HepG2 (cell line): ENCODE results near the gene TMX3. TPM values are rescaled to one million over a fixed set of nuclear protein-coding genes. Genes with fewer than 3 reads are reported as not detected.

Experiments
- DNMT1 ChIP-seq: sonication (generic); formaldehyde crosslinking; IDR thresholded peaks from 2 replicates; pipeline ENCODE4 v1.5.1; 2020; ENCODE audit warnings: mild to moderate bottlenecking, missing genetic modification reagents
- GATA4 ChIP-seq: sonication (generic); IDR thresholded peaks from 2 replicates; pipeline ENCODE4 v1.6.1; 2016; ENCODE audit warnings: antibody characterized with exemption, low read depth, borderline replicate concordance
- MXI1 ChIP-seq: IDR thresholded peaks from 3 replicates; pipeline ENCODE4 v1.6.1; 2012; ENCODE audit warnings: low read depth, low read length, inconsistent platforms, borderline replicate concordance
- MYC ChIP-seq: sonication (generic); formaldehyde crosslinking; IDR thresholded peaks from 2 replicates; pipeline ENCODE4 v1.9.0; 2021; ENCODE audit warnings: missing genetic modification reagents, borderline replicate concordance
- NFATC3 ChIP-seq: sonication (generic); formaldehyde crosslinking; IDR thresholded peaks from 2 replicates; pipeline ENCODE4 v1.5.1; 2020; ENCODE audit warnings: mild to moderate bottlenecking, missing genetic modification reagents
- PHF8 ChIP-seq: sonication (generic); formaldehyde crosslinking; IDR thresholded peaks from 2 replicates; pipeline ENCODE4 v1.5.0; 2020; ENCODE audit warnings: missing genetic modification reagents
- PTBP1 ChIP-seq: fragments of 200-400 bp; formaldehyde crosslinking; IDR thresholded peaks from 2 replicates; pipeline ENCODE4 v1.6.1; 2018; ENCODE audit warnings: low read length, low read depth; ENCODE audit not compliant: poor library complexity, severe bottlenecking
- SRSF1 ChIP-seq: fragments of 200-400 bp; formaldehyde crosslinking; optimal IDR thresholded peaks from 2 replicates; pipeline ENCODE3; 2017; ENCODE audit warnings: mild to moderate bottlenecking, low read depth, low read length, moderate library complexity
- ZNF205 ChIP-seq: IDR thresholded peaks from 2 replicates; pipeline ENCODE4 v1.6.1; 2018; ENCODE audit warnings: missing biosample characterization, missing genetic modification reagents
- ZNF460 ChIP-seq: sonication (generic); formaldehyde crosslinking; IDR thresholded peaks from 2 replicates; pipeline ENCODE4 v1.5.1; 2020; ENCODE audit warnings: missing genetic modification reagents, mild to moderate bottlenecking, borderline replicate concordance
- polyA plus RNA-seq, 8 experiments: library from polyadenylated mRNA; depleted of rRNA in 3 of 8; stranded (reverse) in 7 of 8; unstranded in 1 of 8; fragments of >200 nt; fragmentation: Illumina TruSeq in 4 of 8; extraction: Trizol in 4 of 8; gene quantifications; 2 replicates each; pipeline versions ENCODE4 v1.2.1 to v1.2.3, GENCODE V29; 2011 to 2016; ENCODE audit warnings: low read depth in 4 of 8, missing spikeins in 1 of 8, mixed read lengths in 1 of 8; ENCODE audit not compliant: insufficient read depth in 1 of 8
- total RNA-seq, 5 experiments: library from RNA; depleted of rRNA; stranded (reverse); fragments of >200 nt; fragmentation: Illumina TruSeq; extraction: Trizol; gene quantifications; 2 replicates each; pipeline ENCODE4 v1.2.3, GENCODE V29; 2016; ENCODE audit warnings: low read depth in 1 of 5
- TF ChIP-seq, protein P1 (sequence below): sonication (generic); formaldehyde crosslinking; IDR thresholded peaks from 2 replicates; pipeline ENCODE4 v1.4.0; 2020; ENCODE audit warnings: missing genetic modification reagents
- TF ChIP-seq, protein P2 (sequence below): fragments of 450-650 bp; IDR thresholded peaks from 2 replicates; pipeline ENCODE4 v1.6.1; 2017
- TF ChIP-seq, protein P3 (sequence below): sonication (generic); formaldehyde crosslinking; IDR thresholded peaks from 2 replicates; pipeline ENCODE4 v1.5.0; 2020; ENCODE audit warnings: mild to moderate bottlenecking, missing genetic modification reagents, borderline replicate concordance
- TF ChIP-seq, protein P4 (sequence below): sonication (generic); formaldehyde crosslinking; IDR thresholded peaks from 2 replicates; pipeline ENCODE4 v1.4.0; 2020; ENCODE audit warnings: missing genetic modification reagents, borderline replicate concordance
- TF ChIP-seq, protein P5 (sequence below): sonication (generic); formaldehyde crosslinking; IDR thresholded peaks from 2 replicates; pipeline ENCODE4 v1.5.0; 2020; ENCODE audit warnings: missing genetic modification reagents, mild to moderate bottlenecking, borderline replicate concordance

TMX3 gene
- total and polyA plus RNA-seq, 2 of the 13 experiments (the other 11 are each of a cell fraction or from before 2014, with no cell fraction given) = 12.9 to 25.0 TPM

DNA sequence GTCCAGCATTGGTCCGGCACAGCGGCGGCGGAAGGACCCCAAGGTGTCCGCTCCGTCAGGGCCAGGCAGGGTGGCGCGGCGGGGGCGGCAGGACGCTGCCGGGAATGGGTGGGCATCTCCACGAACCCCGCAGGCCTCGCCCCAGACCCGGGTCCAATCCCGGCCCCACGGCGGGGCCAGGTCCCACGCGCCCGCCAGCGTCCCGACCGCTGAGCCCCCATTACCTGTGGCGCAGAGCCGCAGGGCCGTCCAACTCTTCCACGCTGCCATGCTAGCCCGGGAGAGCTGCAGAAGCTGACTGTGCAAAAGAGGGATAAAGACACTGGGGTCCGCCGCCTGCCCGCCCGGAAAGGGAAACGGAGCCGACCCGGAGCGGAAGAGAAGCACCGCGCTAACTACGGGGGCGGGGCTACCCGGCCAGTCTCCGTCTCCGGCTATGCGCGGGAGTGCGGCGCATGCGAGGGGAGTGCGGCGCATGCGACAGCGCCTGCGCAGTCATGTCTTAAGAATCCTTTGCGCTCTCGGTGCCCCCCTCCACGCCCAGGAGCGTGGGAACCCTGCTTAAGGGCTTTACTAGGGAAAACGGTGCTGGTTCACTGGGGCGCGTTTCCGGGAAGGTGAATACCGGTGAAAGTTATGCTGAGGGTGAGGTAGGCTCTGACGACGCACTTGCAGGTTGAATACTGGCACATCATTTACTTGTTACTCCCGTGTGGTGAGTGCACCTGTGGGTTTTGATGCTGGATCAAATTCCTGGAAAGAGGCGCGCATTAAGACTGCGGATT, at the start of gene TMX3 (continued):
- peak; percentile 80 for TF ChIP-seq MYC (CRISPR knock-in tag)
- peak; percentile 97 for TF ChIP-seq PHF8 (CRISPR knock-in tag)
- TF ChIP-seq ZNF205 = peak; percentile 85
- no peak for TF ChIP-seq PTBP1
- TF ChIP-seq ZNF460 (CRISPR knock-in tag) = no peak
- TF ChIP-seq, protein P1, sequence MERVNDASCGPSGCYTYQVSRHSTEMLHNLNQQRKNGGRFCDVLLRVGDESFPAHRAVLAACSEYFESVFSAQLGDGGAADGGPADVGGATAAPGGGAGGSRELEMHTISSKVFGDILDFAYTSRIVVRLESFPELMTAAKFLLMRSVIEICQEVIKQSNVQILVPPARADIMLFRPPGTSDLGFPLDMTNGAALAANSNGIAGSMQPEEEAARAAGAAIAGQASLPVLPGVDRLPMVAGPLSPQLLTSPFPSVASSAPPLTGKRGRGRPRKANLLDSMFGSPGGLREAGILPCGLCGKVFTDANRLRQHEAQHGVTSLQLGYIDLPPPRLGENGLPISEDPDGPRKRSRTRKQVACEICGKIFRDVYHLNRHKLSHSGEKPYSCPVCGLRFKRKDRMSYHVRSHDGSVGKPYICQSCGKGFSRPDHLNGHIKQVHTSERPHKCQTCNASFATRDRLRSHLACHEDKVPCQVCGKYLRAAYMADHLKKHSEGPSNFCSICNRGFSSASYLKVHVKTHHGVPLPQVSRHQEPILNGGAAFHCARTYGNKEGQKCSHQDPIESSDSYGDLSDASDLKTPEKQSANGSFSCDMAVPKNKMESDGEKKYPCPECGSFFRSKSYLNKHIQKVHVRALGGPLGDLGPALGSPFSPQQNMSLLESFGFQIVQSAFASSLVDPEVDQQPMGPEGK = peak; percentile 62
- TF ChIP-seq, protein P2, sequence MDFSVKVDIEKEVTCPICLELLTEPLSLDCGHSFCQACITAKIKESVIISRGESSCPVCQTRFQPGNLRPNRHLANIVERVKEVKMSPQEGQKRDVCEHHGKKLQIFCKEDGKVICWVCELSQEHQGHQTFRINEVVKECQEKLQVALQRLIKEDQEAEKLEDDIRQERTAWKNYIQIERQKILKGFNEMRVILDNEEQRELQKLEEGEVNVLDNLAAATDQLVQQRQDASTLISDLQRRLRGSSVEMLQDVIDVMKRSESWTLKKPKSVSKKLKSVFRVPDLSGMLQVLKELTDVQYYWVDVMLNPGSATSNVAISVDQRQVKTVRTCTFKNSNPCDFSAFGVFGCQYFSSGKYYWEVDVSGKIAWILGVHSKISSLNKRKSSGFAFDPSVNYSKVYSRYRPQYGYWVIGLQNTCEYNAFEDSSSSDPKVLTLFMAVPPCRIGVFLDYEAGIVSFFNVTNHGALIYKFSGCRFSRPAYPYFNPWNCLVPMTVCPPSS = no peak
- peak; percentile 97; the same call in 1 of the 2 replicates for TF ChIP-seq NFATC3 (CRISPR knock-in tag)
- peak; percentile 57 for TF ChIP-seq SRSF1
- TF ChIP-seq, protein P3, sequence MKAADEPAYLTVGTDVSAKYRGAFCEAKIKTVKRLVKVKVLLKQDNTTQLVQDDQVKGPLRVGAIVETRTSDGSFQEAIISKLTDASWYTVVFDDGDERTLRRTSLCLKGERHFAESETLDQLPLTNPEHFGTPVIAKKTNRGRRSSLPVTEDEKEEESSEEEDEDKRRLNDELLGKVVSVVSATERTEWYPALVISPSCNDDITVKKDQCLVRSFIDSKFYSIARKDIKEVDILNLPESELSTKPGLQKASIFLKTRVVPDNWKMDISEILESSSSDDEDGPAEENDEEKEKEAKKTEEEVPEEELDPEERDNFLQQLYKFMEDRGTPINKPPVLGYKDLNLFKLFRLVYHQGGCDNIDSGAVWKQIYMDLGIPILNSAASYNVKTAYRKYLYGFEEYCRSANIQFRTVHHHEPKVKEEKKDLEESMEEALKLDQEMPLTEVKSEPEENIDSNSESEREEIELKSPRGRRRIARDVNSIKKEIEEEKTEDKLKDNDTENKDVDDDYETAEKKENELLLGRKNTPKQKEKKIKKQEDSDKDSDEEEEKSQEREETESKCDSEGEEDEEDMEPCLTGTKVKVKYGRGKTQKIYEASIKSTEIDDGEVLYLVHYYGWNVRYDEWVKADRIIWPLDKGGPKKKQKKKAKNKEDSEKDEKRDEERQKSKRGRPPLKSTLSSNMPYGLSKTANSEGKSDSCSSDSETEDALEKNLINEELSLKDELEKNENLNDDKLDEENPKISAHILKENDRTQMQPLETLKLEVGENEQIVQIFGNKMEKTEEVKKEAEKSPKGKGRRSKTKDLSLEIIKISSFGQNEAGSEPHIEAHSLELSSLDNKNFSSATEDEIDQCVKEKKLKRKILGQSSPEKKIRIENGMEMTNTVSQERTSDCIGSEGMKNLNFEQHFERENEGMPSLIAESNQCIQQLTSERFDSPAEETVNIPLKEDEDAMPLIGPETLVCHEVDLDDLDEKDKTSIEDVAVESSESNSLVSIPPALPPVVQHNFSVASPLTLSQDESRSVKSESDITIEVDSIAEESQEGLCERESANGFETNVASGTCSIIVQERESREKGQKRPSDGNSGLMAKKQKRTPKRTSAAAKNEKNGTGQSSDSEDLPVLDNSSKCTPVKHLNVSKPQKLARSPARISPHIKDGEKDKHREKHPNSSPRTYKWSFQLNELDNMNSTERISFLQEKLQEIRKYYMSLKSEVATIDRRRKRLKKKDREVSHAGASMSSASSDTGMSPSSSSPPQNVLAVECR = peak; percentile 93
- TF ChIP-seq, protein P4, sequence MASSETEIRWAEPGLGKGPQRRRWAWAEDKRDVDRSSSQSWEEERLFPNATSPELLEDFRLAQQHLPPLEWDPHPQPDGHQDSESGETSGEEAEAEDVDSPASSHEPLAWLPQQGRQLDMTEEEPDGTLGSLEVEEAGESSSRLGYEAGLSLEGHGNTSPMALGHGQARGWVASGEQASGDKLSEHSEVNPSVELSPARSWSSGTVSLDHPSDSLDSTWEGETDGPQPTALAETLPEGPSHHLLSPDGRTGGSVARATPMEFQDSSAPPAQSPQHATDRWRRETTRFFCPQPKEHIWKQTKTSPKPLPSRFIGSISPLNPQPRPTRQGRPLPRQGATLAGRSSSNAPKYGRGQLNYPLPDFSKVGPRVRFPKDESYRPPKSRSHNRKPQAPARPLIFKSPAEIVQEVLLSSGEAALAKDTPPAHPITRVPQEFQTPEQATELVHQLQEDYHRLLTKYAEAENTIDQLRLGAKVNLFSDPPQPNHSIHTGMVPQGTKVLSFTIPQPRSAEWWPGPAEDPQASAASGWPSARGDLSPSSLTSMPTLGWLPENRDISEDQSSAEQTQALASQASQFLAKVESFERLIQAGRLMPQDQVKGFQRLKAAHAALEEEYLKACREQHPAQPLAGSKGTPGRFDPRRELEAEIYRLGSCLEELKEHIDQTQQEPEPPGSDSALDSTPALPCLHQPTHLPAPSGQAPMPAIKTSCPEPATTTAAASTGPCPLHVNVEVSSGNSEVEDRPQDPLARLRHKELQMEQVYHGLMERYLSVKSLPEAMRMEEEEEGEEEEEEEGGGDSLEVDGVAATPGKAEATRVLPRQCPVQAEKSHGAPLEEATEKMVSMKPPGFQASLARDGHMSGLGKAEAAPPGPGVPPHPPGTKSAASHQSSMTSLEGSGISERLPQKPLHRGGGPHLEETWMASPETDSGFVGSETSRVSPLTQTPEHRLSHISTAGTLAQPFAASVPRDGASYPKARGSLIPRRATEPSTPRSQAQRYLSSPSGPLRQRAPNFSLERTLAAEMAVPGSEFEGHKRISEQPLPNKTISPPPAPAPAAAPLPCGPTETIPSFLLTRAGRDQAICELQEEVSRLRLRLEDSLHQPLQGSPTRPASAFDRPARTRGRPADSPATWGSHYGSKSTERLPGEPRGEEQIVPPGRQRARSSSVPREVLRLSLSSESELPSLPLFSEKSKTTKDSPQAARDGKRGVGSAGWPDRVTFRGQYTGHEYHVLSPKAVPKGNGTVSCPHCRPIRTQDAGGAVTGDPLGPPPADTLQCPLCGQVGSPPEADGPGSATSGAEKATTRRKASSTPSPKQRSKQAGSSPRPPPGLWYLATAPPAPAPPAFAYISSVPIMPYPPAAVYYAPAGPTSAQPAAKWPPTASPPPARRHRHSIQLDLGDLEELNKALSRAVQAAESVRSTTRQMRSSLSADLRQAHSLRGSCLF (CRISPR knock-in tag) = peak; percentile 62; the same call in 1 of the 2 replicates
- TF ChIP-seq MXI1 = peak; percentile 80; the same call in 2 of the 3 replicates
- no peak for TF ChIP-seq GATA4
- peak; percentile 45; the same call in 1 of the 2 replicates for TF ChIP-seq DNMT1 (CRISPR knock-in tag)
- TF ChIP-seq, protein P5, sequence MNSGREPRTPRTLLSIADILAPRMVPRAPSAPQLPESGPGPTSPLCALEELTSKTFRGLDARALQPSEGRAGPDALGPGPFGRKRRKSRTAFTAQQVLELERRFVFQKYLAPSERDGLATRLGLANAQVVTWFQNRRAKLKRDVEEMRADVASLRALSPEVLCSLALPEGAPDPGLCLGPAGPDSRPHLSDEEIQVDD = no peak
